Breast epithelium (tissue), 3 donors: ENCODE measurements around the gene ULK4.
"Not testable (repeated sequence)": the region's sequence is repeated elsewhere in the genome, so short reads cannot be mapped to it uniquely, and the experiment has no call there.

Experiments
- POLR2A ChIP-seq: fragments of 450-650 bp; IDR thresholded peaks from one replicate; pipeline ENCODE4 v1.6.1; 2016; ENCODE audit warnings: antibody characterized with exemption, mild to moderate bottlenecking, moderate library complexity
- POLR2AphosphoS5 ChIP-seq, 3 donors: sonication (generic); formaldehyde crosslinking; IDR thresholded peaks; one replicate each; pipeline ENCODE4 v1.6.1; 2017; ENCODE audit warnings: antibody characterized with exemption in 3 of 3
- TF ChIP-seq, protein P1 (sequence below), 3 donors: fragments of 450-650 bp; IDR thresholded peaks; one replicate each; pipeline ENCODE4 v1.5.1; 2016 to 2017; ENCODE audit warnings: antibody characterized with exemption in 3 of 3, mild to moderate bottlenecking in 3 of 3, moderate library complexity in 3 of 3

DNA sequence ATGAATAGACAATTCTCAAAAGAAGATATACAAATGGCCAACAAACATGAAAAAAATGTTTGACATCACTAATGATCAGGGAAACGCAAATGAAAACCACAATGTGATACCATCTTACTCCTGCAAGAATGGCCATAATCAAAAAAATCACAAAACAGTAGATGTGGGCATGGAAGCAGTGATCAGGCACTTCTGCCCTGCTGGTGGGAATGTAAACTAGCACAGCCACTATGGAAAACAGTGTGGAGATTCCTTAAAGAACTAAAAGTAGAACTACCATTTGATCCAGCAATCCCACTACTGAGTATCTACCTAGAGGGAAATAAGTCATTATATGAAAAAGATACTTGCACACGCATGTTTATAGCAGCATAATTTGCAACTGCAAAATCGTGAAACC is 677.0 kb downstream of the ULK4 start:
- not testable (repeated sequence) for TF ChIP-seq POLR2A; POLR2AphosphoS5 (IDR thresholded peaks at IDR 0.05)
- TF ChIP-seq, protein P1, sequence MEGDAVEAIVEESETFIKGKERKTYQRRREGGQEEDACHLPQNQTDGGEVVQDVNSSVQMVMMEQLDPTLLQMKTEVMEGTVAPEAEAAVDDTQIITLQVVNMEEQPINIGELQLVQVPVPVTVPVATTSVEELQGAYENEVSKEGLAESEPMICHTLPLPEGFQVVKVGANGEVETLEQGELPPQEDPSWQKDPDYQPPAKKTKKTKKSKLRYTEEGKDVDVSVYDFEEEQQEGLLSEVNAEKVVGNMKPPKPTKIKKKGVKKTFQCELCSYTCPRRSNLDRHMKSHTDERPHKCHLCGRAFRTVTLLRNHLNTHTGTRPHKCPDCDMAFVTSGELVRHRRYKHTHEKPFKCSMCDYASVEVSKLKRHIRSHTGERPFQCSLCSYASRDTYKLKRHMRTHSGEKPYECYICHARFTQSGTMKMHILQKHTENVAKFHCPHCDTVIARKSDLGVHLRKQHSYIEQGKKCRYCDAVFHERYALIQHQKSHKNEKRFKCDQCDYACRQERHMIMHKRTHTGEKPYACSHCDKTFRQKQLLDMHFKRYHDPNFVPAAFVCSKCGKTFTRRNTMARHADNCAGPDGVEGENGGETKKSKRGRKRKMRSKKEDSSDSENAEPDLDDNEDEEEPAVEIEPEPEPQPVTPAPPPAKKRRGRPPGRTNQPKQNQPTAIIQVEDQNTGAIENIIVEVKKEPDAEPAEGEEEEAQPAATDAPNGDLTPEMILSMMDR (IDR thresholded peaks at IDR 0.05): not testable (repeated sequence)
